Ishikawa (cell line): ENCODE data around the gene RGS14.

Source experiments
- CEBPB ChIP-seq: IDR thresholded peaks from 2 replicates; pipeline ENCODE4 v1.6.1; 2012
- CREB1 ChIP-seq: IDR thresholded peaks from 2 replicates; pipeline ENCODE4 v1.6.1; 2012; ENCODE audit warnings: low read depth
- EGR1 ChIP-seq: IDR thresholded peaks from 2 replicates; pipeline ENCODE4 v1.6.1; 2012
- EP300 ChIP-seq: IDR thresholded peaks from 2 replicates; pipeline ENCODE4 v1.6.1; 2012; ENCODE audit warnings: borderline replicate concordance
- FOXM1 ChIP-seq: IDR thresholded peaks from 2 replicates; pipeline ENCODE4 v1.6.1; 2012; ENCODE audit warnings: low read depth, borderline replicate concordance
- MAX ChIP-seq: IDR thresholded peaks from 2 replicates; pipeline ENCODE4 v1.6.1; 2012
- NFIC ChIP-seq: IDR thresholded peaks from 2 replicates; pipeline ENCODE4 v1.6.1; 2012
- RAD21 ChIP-seq: IDR thresholded peaks from 2 replicates; pipeline ENCODE4 v1.6.1; 2012; ENCODE audit warnings: low read depth
- REST ChIP-seq: IDR thresholded peaks from 2 replicates; pipeline ENCODE4 v1.6.1; 2012; ENCODE audit warnings: low read depth, mild to moderate bottlenecking
- TCF12 ChIP-seq: IDR thresholded peaks from 2 replicates; pipeline ENCODE4 v1.6.1; 2012; ENCODE audit warnings: low read depth
- TEAD4 ChIP-seq: IDR thresholded peaks from 2 replicates; pipeline ENCODE4 v1.6.1; 2012
- USF1 ChIP-seq: IDR thresholded peaks from 2 replicates; pipeline ENCODE4 v1.6.1; 2012
- YY1 ChIP-seq: IDR thresholded peaks from 2 replicates; pipeline ENCODE4 v1.6.1; 2012; ENCODE audit warnings: low read depth
- ZBTB7A ChIP-seq: IDR thresholded peaks from 2 replicates; pipeline ENCODE4 v1.6.1; 2012; ENCODE audit warnings: low read depth

RGS14 gene

GRCh38 chr5:177316005-177316404, 41.7 kb upstream of the RGS14 start:
- no peak for TF ChIP-seq YY1

- TF ChIP-seq FOXM1 = no peak
- peak; percentile 89 for TF ChIP-seq RAD21
- TF ChIP-seq YY1 = no peak
Observed at GRCh38 chr5:177317959-177318377, 39.8 kb upstream of the RGS14 start.

- TF ChIP-seq CREB1 = no peak
Observed at GRCh38 chr5:177319913-177320588, 37.7 kb upstream of the RGS14 start.

GRCh38 chr5:177320879-177321278, 36.8 kb upstream of the RGS14 start:
- TF ChIP-seq TCF12 (no peak), USF1 (no peak), RAD21 (no peak), NFIC (no peak), ZBTB7A (no peak), FOXM1 (no peak), TEAD4 (no peak), EP300 (no peak), CREB1 (no peak), MAX (no peak)

- TF ChIP-seq CEBPB = no peak
- no peak for TF ChIP-seq EP300
- no peak for TF ChIP-seq EGR1
- no peak for TF ChIP-seq MAX
- TF ChIP-seq FOXM1 = no peak
- TF ChIP-seq USF1 = no peak
- TF ChIP-seq NFIC = no peak
Observed at GRCh38 chr5:177325868-177326381, 31.8 kb upstream of the RGS14 start.

GRCh38 chr5:177327539-177328522, 29.9 kb upstream of the RGS14 start:
- TF ChIP-seq MAX (no peak), CREB1 (no peak), TCF12 (no peak), RAD21 (no peak), TEAD4 (no peak), USF1 (no peak), REST (no peak), NFIC (no peak), FOXM1 (no peak), ZBTB7A (no peak), EGR1 (no peak)

GRCh38 chr5:177328545-177329231, 29.0 kb upstream of the RGS14 start:
- no peak for TF ChIP-seq YY1
- no peak for TF ChIP-seq MAX
- TF ChIP-seq ZBTB7A = no peak
- TF ChIP-seq RAD21 = no peak
- TF ChIP-seq CREB1 = no peak
- TF ChIP-seq EP300 = no peak
